Measurements from ENCODE around the gene TAT.
"Not testable (repeated sequence)": the region's sequence is repeated elsewhere in the genome, so short reads cannot be mapped to it uniquely, and the experiment has no call there.

TAT gene

GRCh38 chr16:71585318-71585703, 8.4 kb upstream of the TAT start:
- no peak for DNase-seq (ENCODE audit: extremely low read depth in 1 of 2, low read depth in 1 of 2)

- no peak for DNase-seq (ENCODE audit: extremely low read depth in 1 of 2, low read depth in 1 of 2)
Observed at GRCh38 chr16:71584543-71585317, 7.8 kb upstream of the TAT start.

- DNase-seq (ENCODE audit: extremely low read depth in 1 of 2, low read depth in 1 of 2) = not testable (repeated sequence)
Observed at GRCh38 chr16:71582553-71582848, 5.6 kb upstream of the TAT start.

- no peak for DNase-seq (ENCODE audit: extremely low read depth in 1 of 2, low read depth in 1 of 2)
Observed at GRCh38 chr16:71574702-71575101, 2.2 kb downstream of the TAT start.

GRCh38 chr16:71573387-71574094, 3.4 kb downstream of the TAT start:
- DNase-seq (ENCODE audit: extremely low read depth in 1 of 2, low read depth in 1 of 2) = no peak

DNA sequence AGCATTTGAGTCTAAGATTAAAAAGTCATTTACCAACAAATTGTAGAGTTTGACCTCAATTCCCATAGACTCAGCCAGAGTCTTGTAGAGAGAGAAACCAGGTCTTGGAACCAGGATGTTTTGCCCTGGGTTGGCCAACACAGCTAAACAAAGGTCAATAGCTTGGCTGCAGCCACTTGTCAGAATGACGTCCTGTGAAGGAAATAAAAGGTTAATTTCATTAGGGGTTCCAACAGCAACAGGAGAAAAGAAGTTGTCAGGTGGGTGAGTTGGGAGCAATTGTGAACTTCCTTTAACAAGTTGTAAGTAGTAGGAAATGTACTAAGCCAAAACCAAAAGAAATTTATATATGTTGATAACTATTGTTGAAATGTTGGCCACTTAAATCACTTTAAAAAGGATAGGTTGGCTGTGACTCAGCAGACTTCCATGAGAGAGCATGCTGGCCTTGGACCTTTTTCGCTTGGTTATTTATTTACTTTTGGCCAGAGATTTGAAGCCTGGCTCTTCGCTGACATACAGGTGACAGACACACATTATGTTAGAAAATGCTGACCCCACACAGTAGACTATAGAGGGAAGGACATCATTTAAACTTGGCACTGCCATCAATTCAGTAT, 4.3 kb downstream of the TAT start:
- DNase-seq (ENCODE audit: extremely low read depth in 1 of 2, low read depth in 1 of 2) = no peak

DNA sequence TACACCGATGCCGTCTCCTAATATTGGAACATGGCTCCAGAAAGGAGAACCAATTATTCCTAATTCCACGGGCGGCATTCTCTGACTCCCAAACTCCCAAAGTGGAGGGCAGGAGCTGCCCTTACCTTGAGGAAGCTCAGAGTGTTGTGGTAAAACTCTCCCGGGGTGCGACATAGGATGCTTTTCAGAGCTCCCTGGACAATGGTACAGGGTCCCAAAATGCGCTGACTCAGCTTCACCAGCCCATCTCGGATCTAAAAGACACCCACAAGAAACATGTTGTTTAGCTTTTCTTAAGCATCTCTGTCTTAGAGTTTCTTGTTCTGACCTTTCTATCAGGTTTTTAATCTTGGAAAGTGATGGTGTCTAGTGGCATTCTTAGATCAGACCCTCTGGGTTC, 6.7 kb downstream of the TAT start:
- DNase-seq (ENCODE audit: extremely low read depth in 1 of 2, low read depth in 1 of 2) = no peak

DNA sequence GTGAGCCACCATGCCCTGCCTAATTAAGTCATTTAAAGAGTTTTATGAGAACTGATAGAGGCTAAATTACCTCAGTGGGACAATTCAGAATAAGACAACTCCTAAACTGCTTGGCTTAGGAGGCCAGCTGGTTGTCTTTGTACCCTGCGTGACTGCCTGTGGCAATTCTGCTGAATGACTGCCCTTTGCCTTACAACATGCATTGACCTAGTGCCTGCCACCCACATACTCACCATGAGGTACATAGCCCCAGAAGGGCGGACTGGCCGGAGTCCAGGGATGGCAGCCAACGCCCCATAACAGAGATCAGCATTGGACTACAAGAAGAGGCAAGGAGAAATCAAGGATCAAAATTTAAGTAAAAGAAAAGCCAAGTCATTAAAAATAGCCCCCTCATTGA, 7.3 kb downstream of the TAT start:
- no peak for DNase-seq (ENCODE audit: extremely low read depth in 1 of 2, low read depth in 1 of 2)

DNA sequence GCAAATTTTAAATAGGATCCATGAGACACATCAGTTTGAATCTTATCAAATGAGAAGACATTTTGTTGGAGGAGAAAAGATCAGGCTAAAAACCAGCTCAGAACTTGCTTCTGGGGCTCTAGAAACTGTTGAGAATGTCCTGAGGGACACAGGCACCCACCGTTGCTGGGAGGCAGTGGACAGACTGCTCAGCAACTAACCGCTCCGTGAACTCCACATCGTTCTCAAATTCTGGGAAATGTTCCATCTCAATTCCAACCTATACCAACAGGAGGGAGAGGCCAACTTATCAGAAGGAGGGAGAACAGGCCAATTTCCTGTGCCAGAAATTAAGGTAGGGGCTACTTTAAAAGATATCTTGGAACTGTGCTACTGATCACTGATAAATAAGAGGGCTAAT, 8.3 kb downstream of the TAT start:
- no peak for DNase-seq (ENCODE audit: extremely low read depth in 1 of 2, low read depth in 1 of 2)

GRCh38 chr16:71567931-71568330, 9.0 kb downstream of the TAT start:
- DNase-seq (ENCODE audit: extremely low read depth in 1 of 2, low read depth in 1 of 2) = no peak

- no peak for DNase-seq (ENCODE audit: extremely low read depth in 1 of 2, low read depth in 1 of 2)
Observed at GRCh38 chr16:71565812-71566700, 10.8 kb downstream of the TAT start.

DNA sequence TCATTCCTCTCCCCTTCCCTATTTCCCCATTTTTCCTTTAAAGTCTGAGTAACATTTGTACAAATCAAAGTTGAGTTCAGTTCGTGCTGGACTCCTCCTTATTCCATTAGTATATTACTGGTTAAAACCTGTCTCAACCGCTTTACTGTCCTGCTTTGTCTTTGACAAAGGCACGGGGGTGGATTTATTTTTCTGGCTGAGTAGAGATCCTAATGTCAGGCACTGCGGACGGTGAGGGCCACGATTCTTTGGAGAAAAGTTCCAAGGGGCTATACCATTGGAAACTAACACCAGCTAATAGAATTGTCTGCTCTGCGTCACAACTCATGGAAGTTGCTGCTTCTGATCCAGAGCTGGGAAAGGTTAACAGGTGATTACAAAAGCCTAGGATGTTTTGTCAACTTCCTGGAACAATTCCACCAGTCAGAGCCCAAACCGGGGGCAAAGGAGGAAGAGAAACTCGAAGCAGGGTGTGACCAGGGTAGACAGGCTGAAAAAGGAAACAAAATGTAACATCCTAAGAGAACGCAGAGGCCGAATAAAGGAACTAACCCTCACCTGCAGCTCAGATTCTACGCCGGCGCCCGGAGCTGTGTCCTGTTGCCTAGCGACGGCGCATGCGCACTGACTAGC, 12.4 kb downstream of the TAT start:
- no peak for DNase-seq (ENCODE audit: extremely low read depth in 1 of 2, low read depth in 1 of 2)

GRCh38 chr16:71562552-71562951, 14.3 kb downstream of the TAT start:
- no peak for DNase-seq (ENCODE audit: extremely low read depth in 1 of 2, low read depth in 1 of 2)

DNA sequence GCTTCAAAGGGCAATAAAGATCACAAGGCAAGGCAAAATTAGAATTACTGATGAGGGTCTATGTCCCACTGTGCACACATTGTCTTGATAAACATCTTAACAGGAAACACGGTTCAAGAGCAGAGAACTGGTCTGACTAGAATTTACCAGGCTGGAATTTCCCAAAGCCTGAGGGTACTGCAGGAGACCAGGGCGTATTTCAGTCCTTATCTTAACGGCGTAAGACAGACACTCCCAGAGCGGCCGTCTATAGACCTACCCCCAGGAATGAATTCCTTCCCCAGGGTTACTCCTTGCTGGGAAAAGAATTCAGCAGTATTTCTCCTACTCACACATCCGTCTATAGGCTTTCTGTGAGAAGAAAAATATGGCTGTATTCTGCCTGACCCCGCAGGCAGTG, 15.0 kb downstream of the TAT start:
- not testable (repeated sequence) for DNase-seq (ENCODE audit: extremely low read depth in 1 of 2, low read depth in 1 of 2)

DNA sequence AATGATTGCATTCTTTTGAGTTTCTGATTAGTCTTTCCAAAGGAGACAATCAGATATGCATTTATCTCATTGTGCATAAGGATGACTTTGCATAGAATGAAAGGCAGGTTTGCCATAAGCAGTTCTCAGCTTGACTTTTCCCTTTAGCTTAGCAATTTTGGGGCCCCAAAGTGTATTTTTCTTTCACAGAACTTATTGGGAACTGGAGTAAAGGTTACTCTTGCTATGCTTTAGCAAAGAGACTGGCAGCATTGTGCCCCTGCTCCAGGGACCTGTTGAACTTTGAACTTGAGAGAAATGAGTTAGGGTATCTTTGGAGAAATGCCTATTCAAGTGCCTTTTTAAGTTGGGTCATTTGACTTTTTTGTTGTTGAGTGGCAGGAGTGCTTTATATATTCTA, 17.0 kb downstream of the TAT start:
- no peak for DNase-seq (ENCODE audit: extremely low read depth in 1 of 2, low read depth in 1 of 2)

GRCh38 chr16:71557954-71558582, 18.8 kb downstream of the TAT start:
- DNase-seq (ENCODE audit: extremely low read depth in 1 of 2, low read depth in 1 of 2) = no peak

- DNase-seq (ENCODE audit: extremely low read depth in 1 of 2, low read depth in 1 of 2) = no peak
Observed at GRCh38 chr16:71557299-71557698, 19.6 kb downstream of the TAT start.

DNA sequence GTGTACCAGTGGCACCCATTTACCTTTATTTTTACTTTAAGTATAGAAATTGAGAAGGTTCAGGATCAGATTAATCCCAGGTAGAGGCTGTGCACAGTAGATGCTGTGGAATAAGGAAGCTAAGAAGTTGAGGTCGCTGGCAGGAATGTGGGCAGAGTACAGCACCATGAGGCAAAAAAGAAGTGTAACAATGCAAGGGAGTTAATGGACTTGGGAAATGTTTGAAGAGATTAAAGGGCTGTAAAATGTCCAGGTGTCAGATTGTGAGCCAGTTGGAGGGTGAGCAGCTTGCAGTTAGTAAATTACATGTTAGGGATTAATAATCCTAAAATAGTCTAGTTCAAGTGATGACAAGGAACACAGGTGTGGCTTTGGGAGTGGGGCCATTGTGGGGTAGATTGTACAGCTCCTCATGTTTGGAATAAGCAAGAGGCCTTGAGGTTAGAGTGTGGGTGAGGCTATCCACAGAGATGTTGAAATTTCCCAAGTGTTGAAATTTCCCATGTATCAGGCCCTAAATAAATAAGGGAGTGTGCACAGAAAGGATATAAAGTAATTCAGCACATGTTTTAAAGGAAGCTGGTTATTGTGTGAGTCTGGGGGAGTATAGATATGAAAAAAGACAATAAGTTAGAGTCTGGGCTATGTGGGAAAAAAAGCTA, 21.5 kb downstream of the TAT start:
- no peak for DNase-seq (ENCODE audit: extremely low read depth in 1 of 2, low read depth in 1 of 2)

- DNase-seq (ENCODE audit: extremely low read depth in 1 of 2, low read depth in 1 of 2) = no peak
Observed at GRCh38 chr16:71552698-71553503, 24.0 kb downstream of the TAT start.
